Lower leg skin (tissue), 4 donors: ENCODE data around the gene AAMP. TPM values are rescaled to one million over a fixed set of nuclear protein-coding genes. Genes with fewer than 3 reads are reported as not detected.

Experiments
- DNase-seq, 2 donors: peaks; one replicate each; pipeline ENCODE4 v3.0.0-alpha.2; 2019; ENCODE audit warnings: low spot score in 2 of 2
- H3K4me3 ChIP-seq: fragments of 200-600 bp; sonication (generic); 2 replicates; pipeline ENCODE4 v1.5.1; 2017; ENCODE audit warnings: mild to moderate bottlenecking, low read depth; ENCODE audit not compliant: poor library complexity, severe bottlenecking
- POLR2A ChIP-seq, 2 donors: fragments of 450-650 bp; IDR thresholded peaks; one replicate each; pipeline ENCODE4 v1.6.1; 2016 to 2017; ENCODE audit warnings: antibody characterized with exemption in 2 of 2, mild to moderate bottlenecking in 1 of 2, moderate library complexity in 1 of 2
- WGBS, 2 donors: methylation state at CpG; one replicate each; pipeline ENCODE4 v1.1.5; 2018; 5-methylcytosine and 5-hydroxymethylcytosine counted together
- intact Hi-C: fragments of 100-400 bp; cut with DNase I; formaldehyde crosslinking; loops from one replicate; pipeline ENCODE4 v1.15.0; 2023; ENCODE audit warnings: low total_unique reads
- total RNA-seq, 4 donors: library from RNA; depleted of rRNA; stranded (reverse); fragments of >200 nt; gene quantifications; one replicate each; pipeline ENCODE4 v1.1.0, GENCODE V29; 2016
- TF ChIP-seq, protein P1 (sequence below), 3 donors: fragments of 450-650 bp; IDR thresholded peaks; one replicate each; pipeline ENCODE4 v1.5.1; 2016; ENCODE audit warnings: antibody characterized with exemption in 3 of 3, mild to moderate bottlenecking in 3 of 3, moderate library complexity in 2 of 3

Gene AAMP
- total RNA-seq, 4 donors from 2014 or later = 142 to 171 (median 151) TPM

DNA sequence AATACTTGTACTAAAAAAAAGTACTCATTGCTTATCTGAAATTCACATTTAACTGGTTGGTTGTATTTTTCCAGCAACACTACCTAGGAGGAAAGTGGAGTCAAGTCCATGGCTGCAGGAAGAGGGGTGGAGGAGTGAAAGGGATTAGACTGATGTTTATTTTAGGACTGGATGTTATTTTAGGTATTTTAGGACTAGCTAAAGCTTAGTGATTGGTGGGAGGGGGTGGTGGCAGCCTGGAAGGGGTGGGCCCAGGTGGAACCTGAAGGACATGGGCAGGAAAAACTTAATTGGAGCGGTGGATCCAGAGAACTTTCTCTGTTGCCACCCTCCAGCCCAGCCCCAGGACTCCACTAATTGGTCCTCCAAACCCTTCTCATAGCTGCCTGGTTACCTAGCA, 26.3 kb upstream of the AAMP start:
- TF ChIP-seq, protein P1, sequence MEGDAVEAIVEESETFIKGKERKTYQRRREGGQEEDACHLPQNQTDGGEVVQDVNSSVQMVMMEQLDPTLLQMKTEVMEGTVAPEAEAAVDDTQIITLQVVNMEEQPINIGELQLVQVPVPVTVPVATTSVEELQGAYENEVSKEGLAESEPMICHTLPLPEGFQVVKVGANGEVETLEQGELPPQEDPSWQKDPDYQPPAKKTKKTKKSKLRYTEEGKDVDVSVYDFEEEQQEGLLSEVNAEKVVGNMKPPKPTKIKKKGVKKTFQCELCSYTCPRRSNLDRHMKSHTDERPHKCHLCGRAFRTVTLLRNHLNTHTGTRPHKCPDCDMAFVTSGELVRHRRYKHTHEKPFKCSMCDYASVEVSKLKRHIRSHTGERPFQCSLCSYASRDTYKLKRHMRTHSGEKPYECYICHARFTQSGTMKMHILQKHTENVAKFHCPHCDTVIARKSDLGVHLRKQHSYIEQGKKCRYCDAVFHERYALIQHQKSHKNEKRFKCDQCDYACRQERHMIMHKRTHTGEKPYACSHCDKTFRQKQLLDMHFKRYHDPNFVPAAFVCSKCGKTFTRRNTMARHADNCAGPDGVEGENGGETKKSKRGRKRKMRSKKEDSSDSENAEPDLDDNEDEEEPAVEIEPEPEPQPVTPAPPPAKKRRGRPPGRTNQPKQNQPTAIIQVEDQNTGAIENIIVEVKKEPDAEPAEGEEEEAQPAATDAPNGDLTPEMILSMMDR (IDR thresholded peaks at IDR 0.05) = no peak
- TF ChIP-seq POLR2A (IDR thresholded peaks at IDR 0.05) = no peak
- DNase-seq = no peak
- intact Hi-C loops = no loop called here
- no peak overlapping the region for H3K4me3 ChIP-seq
- 89 to 90% methylated on average over 1 of the region's 1 CpG for WGBS, 2 donors

DNA sequence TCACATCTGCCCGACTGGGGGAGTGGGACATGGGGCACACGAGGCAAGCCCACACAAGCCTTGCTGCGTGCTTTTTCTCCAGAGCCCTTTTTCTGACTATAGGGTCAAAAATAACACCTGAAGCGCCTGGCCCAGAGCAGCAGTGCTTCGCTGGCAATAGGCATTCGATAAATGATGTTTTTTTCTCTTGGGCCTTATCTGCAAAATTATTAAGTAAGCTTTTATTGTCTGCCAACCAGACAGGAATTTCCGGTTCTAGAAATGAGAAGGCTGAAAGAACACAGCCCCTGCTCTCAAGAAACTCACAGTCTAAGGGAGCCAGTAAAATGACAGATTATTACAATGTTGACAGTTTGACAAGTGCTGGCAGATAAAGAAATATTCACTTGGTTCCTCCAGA, 25.1 kb upstream of the AAMP start:
- TF ChIP-seq, protein P1 (IDR thresholded peaks at IDR 0.05) = no peak
- TF ChIP-seq POLR2A (IDR thresholded peaks at IDR 0.05) = no peak
- WGBS, 2 donors = 51 to 53% methylated on average over 7 of the region's 7 CpGs
- intact Hi-C loops = no loop called here
- no peak for DNase-seq
- H3K4me3 ChIP-seq = no peak overlapping the region

DNA sequence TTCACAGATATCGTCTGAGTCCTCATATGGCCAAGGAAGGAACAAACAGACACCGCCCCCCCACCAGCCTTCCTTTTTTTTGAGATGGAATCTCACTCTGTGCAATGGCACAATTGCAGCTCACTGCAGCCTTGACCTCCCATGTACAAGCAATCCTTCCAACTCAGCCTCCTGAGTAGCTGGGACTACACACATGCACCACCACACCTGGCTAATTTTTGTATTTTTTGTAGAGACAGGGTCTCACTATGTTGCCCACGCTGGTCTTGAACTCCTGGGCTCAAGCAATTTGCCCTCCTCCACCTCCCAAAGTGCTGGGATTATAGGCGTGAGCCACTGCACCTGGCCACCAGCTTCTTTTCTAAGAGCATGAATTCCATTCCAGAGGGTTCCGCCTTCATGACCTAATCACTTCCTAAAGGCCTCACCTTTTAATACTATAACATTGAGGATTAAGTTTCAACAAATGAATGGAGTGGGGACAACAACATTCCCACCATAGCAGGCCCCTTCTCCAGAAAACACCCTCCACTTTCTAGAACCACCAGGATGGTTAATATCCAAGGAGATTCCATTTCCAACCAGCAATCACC, 24.6 kb upstream of the AAMP start:
- DNase-seq = no peak
- intact Hi-C loops = no loop called here
- no peak overlapping the region for H3K4me3 ChIP-seq
- no peak for TF ChIP-seq POLR2A (IDR thresholded peaks at IDR 0.05)
- TF ChIP-seq, protein P1 (IDR thresholded peaks at IDR 0.05) = no peak
- 52 to 57% methylated on average over 5 of the region's 5 CpGs for WGBS, 2 donors

DNA sequence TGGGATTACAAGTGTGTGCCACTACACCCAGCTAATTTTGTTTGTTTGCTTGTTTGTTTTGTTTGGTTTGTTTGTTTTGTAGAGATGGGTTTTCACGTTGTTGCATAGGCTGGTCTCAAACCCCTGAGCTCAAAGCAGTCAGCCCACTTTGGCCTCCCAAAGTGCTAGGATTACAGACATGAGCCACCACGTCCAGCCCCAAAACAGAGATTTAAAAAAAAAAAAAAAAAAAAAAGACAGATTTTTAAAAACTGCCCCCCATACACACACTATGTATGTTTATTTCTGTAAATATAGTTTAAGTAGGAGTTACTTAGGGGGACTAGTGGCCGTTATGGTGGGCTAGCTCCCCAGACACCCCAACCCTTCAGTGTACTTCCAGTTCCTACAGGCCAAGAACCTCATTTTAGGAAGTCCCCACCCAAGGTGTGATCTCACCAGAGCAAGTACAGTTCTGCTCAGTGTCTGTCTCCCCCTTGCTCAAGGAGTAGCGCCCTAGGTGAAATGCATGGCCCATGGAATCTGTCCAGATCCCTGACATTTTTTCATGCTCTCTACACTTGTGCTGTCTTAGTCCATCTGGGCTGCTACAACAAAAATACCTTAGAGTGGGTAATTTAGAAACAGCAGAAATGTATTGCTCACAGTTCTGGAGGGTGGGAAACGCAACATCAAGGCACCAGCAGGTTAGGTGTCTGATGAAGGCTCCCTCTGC, 23.9 kb upstream of the AAMP start:
- 34 to 51% methylated on average over 5 of the region's 5 CpGs for WGBS, 2 donors
- intact Hi-C loops = no loop called here
- TF ChIP-seq POLR2A (IDR thresholded peaks at IDR 0.05) = no peak
- TF ChIP-seq, protein P1 (IDR thresholded peaks at IDR 0.05) = no peak
- no peak overlapping the region for H3K4me3 ChIP-seq
- no peak for DNase-seq

DNA sequence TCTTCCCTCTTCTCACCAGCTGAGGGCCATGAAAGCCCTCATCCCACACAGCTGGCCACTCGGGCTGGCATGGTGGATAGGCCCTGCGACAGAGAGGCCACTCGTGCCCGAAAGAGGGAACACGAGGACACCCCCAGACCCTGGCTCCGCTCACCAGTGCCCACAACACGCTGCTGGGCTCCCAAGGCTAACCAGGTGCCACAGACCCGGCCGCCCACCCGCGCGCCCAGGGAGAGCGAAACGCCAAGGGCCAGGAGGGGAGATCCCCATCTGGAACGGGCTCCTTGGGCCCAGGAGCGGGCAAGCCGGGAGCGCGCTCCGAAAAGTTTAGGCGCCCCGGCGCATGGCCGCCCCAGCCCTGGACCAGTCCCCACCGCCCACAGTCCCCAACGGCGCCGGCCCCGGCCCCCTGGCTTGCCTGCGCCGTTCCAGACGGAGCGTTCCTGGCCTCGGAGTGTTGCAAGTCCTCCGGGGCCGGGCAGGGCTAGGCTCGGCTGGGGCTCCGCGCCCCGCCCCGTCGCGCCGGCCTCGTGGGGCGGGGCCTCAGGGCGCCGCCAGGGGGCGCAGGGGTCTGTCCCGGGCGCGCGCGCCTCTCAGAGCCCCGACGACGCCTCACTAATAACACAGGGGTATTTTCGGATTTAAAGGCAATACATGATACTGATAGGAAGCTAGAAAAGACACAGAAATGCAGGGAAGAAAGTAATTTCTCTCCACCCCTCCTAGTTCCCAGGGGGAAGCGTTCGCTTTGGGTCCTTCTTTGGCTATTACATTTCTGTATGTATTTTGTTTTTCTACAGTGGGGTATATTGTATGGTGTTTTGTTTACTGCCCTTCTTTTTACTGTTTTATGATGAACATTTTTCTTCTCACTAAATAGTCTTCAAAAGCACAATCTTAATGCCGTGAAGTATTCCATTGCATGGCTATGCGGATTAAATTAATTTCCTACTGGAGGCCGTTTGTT, 22.4 kb upstream of the AAMP start, which contains the start of gene TMBIM1:
Gene TMBIM1, minus strand, starts transcription at position 456 of the 967 bp plus-strand sequence. CDS start 10,362 bp downstream, outside the sequence.
- 5 to 8% methylated on average over 27 to 35 of the region's 63 CpGs for WGBS, 2 donors
- H3K4me3 ChIP-seq = peak within 1 kb of the TSS; percentile 86
- TF ChIP-seq, protein P1 (IDR thresholded peaks at IDR 0.05) = no peak
- peak in 1 of 2 donors; percentile 22 for TF ChIP-seq POLR2A (IDR thresholded peaks at IDR 0.05)
- intact Hi-C loops = no loop called here
- DNase-seq = peak; percentile 77 to 96
